ENCODE measurements around the gene ADD1.
A peak's percentile ranks its signal among the peaks of the same experiment; 100 is the strongest.

Gene ADD1

GRCh38 chr4:2797545-2798305 lies 45.9 kb upstream of the ADD1 start:
- Histone ChIP-seq H3K27me3 (ENCODE audit: insufficient read depth, low read depth, severe bottlenecking) (no peaks in the 10 kb centered on the region), H3K36me3 (peaks cover 3% of the 10 kb centered on the region), H3K27ac (peak overlapping the region; percentile 16; the same call in 1 of the 2 replicates), H3K9me3 (ENCODE audit: severe bottlenecking) (no peaks in the 10 kb centered on the region), H3K4me3 (ENCODE audit: low read depth, low read length) (no peak overlapping the region)
- TF ChIP-seq CTCF (IDR thresholded peaks at IDR 0.05; ENCODE audit: low read depth, low read length), result no peak
- peak; percentile 5 for DNase-seq

- no peak overlapping the region for H3K4me3 ChIP-seq (ENCODE audit: low read depth, low read length)
- no peaks in the 10 kb centered on the region for H3K27me3 ChIP-seq (ENCODE audit: insufficient read depth, low read depth, severe bottlenecking)
Observed at GRCh38 chr4:2798399-2799223, 45.0 kb upstream of the ADD1 start.

GRCh38 chr4:2799224-2799911 lies 44.3 kb upstream of the ADD1 start:
- Histone ChIP-seq H3K4me3 (ENCODE audit: low read depth, low read length) (no peak overlapping the region), H3K36me3 (peaks cover 3% of the 10 kb centered on the region), H3K27ac (peak overlapping the region; percentile 21; the same call in 1 of the 2 replicates), H3K27me3 (ENCODE audit: insufficient read depth, low read depth, severe bottlenecking) (no peaks in the 10 kb centered on the region), H3K9me3 (ENCODE audit: severe bottlenecking) (no peaks in the 10 kb centered on the region)
- DNase-seq, result peak; percentile 6
- no peak for TF ChIP-seq CTCF (IDR thresholded peaks at IDR 0.05; ENCODE audit: low read depth, low read length)

More at GRCh38 chr4:2798399-2799223, 45.0 kb upstream of the ADD1 start:
- Histone ChIP-seq H3K36me3 (peaks cover 3% of the 10 kb centered on the region), H3K27ac (peak overlapping the region; percentile 16; the same call in 1 of the 2 replicates), H3K9me3 (ENCODE audit: severe bottlenecking) (no peaks in the 10 kb centered on the region)
- no peak for TF ChIP-seq CTCF (IDR thresholded peaks at IDR 0.05; ENCODE audit: low read depth, low read length)
- DNase-seq, result peak; percentile 23

GRCh38 chr4:2799971-2800690 lies 43.5 kb upstream of the ADD1 start:
- DNase-seq, result no peak
- H3K27me3 ChIP-seq (ENCODE audit: insufficient read depth, low read depth, severe bottlenecking), result no peaks in the 10 kb centered on the region
- no peak overlapping the region for H3K4me3 ChIP-seq (ENCODE audit: low read depth, low read length)

More at GRCh38 chr4:2799971-2800690, 43.5 kb upstream of the ADD1 start:
- Histone ChIP-seq H3K9me3 (ENCODE audit: severe bottlenecking) (no peaks in the 10 kb centered on the region), H3K27ac (peak overlapping the region; percentile 83), H3K36me3 (peaks cover 3% of the 10 kb centered on the region)
- 0 out of 2 replicates have a peak, but pooled peaks have one; percentile 24 for TF ChIP-seq CTCF (IDR thresholded peaks at IDR 0.05; ENCODE audit: low read depth, low read length)
